SK-N-MC (cell line): Measurements from ENCODE around the gene SLC37A1.

Experiments used
- EZH2 ChIP-seq: fragments of 200-600 bp; sonication (generic); IDR thresholded peaks from one replicate; pipeline ENCODE4 v1.6.1; 2017; ENCODE audit warnings: antibody characterized with exemption
- FOXP2 ChIP-seq: optimal IDR thresholded peaks from 2 replicates; pipeline ENCODE3; 2011; ENCODE audit warnings: mild to moderate bottlenecking, moderate library complexity; ENCODE audit not compliant: insufficient read depth; ENCODE audit errors: extremely low read length, control extremely low read depth
- POLR2AphosphoS5 ChIP-seq: IDR thresholded peaks from 2 replicates; pipeline ENCODE4 v1.6.1; 2012; ENCODE audit warnings: mild to moderate bottlenecking, low read depth, low read length, borderline replicate concordance

- TF ChIP-seq FOXP2 (no peak), POLR2AphosphoS5 (no peak), EZH2 (no peak)
These were observed 66.6 kb downstream of the SLC37A1 start for GRCh38 chr21:42580076-42580792.
